K562 (cell line): ENCODE results near the gene RAP1A. TPM values are rescaled to one million over a fixed set of nuclear protein-coding genes. Genes with fewer than 3 reads are reported as not detected.
A peak's percentile ranks its signal among the peaks of the same experiment; 100 is the strongest.

Experiments
- DIDO1 ChIP-seq: fragments of 450-650 bp; IDR thresholded peaks from 2 replicates; pipeline ENCODE4 v1.6.1; 2016; ENCODE audit warnings: low read depth, missing biosample characterization, missing genetic modification characterization
- E2F3 ChIP-seq: fragments of 250-450 bp; sonication (Bioruptor Pico); IDR thresholded peaks from 2 replicates; pipeline ENCODE4 v1.4.0; 2020; ENCODE audit warnings: mild to moderate bottlenecking
- ERF ChIP-seq: fragments of 450-650 bp; formaldehyde crosslinking; IDR thresholded peaks from 2 replicates; pipeline ENCODE4 v1.4.0; 2020; ENCODE audit warnings: mild to moderate bottlenecking, mixed read lengths
- L3MBTL2 ChIP-seq: fragments of 450-650 bp; IDR thresholded peaks from 2 replicates; pipeline ENCODE4 v1.6.1; 2016; ENCODE audit warnings: mild to moderate bottlenecking, moderate library complexity
- MAZ ChIP-seq, 2 experiments: fragments of 450-650 bp in 1 of 2; sonication (generic) in 1 of 2; formaldehyde crosslinking; IDR thresholded peaks in 1 of 2; conservative IDR thresholded peaks in 1 of 2; 2 replicates each; pipeline versions ENCODE4 v1.4.0 to v1.5.0; 2020; ENCODE audit warnings: mild to moderate bottlenecking in 1 of 2, missing genetic modification reagents in 1 of 2
- RAD21 ChIP-seq, 2 experiments: fragments of 250-450 bp in 1 of 2; fragments of 450-650 bp in 1 of 2; sonication (Bioruptor Pico) in 1 of 2; formaldehyde crosslinking in 1 of 2; IDR thresholded peaks in 1 of 2; conservative IDR thresholded peaks in 1 of 2; 2 replicates each; pipeline versions ENCODE4 v1.4.0 to v1.8.0; 2020 to 2022; ENCODE audit warnings: mild to moderate bottlenecking in 2 of 2, moderate library complexity in 1 of 2
- polyA plus RNA-seq, 8 experiments: library from polyadenylated mRNA; depleted of rRNA in 4 of 8; stranded (reverse) in 5 of 8; unstranded in 3 of 8; fragments of >200 nt; fragmentation: Nextera tagmentation in 2 of 8; fragmentation: Illumina TruSeq in 1 of 8; extraction: Ambion mirVana in 2 of 8; extraction: Trizol in 1 of 8; gene quantifications; 2 replicates each; pipeline versions ENCODE4 v1.2.1 to v1.2.3, GENCODE V29; 2011 to 2014; ENCODE audit warnings: inconsistent platforms in 1 of 8, missing spikeins in 1 of 8
- total RNA-seq, 7 experiments: library from RNA; depleted of rRNA in 6 of 7; stranded (reverse); fragments of >200 nt in 6 of 7; fragmentation: Illumina TruSeq in 2 of 7; extraction: Trizol in 2 of 7; gene quantifications; 2 replicates each; pipeline versions ENCODE4 v1.2.1 to v1.2.3, GENCODE V29; 2011 to 2021; ENCODE audit warnings: low replicate concordance in 1 of 7
- TF ChIP-seq, protein P1 (sequence below): fragments of 450-650 bp; formaldehyde crosslinking; IDR thresholded peaks from 2 replicates; pipeline ENCODE4 v1.4.0; 2022; ENCODE audit warnings: missing genetic modification characterization
- TF ChIP-seq, protein P2 (sequence below): fragments of 450-650 bp; formaldehyde crosslinking; conservative IDR thresholded peaks from 2 replicates; pipeline ENCODE4 v1.4.0; 2022; ENCODE audit warnings: mild to moderate bottlenecking, missing genetic modification characterization
- TF ChIP-seq, protein P3 (sequence below): fragments of 450-650 bp; IDR thresholded peaks from 2 replicates; pipeline ENCODE4 v1.6.1; 2014; ENCODE audit warnings: low read depth, mild to moderate bottlenecking, moderate library complexity, borderline replicate concordance

The RAP1A gene
- total and polyA plus RNA-seq, 9 of the 15 experiments (the other 6 are each of a cell fraction or from before 2014, with no cell fraction given), result 13.4 to 86.2 (median 32.5) TPM

DNA sequence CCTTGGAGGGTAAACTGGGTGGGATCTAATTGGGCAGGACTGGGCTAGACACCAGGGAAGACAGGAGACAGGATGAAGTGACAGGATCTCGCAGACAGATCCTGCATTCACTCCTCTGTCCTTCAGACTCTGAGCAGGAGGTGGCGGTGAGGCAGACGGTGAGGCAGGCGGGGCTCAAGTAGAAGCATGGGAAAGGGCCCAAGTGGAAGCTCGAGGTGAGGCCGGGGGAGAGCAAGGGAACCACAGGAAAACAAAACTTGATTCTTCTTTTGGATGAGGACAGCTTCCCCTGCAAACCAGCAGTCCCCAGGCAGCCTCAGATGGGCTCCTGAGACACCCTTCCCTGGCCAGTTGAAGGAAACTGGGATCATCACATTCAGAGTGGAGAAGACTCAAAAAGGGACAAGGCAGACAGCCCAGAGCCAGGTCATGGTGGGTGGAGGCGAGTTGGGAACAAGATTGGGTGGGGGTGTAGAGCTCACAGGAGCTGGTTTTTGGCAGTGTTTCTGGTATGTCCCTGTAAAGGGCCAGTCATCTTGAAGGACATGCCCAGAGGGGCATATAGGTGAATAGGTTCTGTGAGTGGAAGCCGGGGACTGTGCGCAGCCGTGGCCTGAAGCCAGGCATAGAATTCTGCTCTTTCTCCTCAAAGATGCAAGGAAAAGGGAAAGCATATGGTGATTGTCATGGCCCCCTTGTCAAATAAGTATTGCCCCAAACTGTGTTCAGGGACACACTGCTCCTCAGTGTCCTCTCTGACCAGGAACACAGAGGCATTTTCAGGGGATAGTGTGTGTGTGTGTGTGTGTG, 101.6 kb downstream of the RAP1A start (continued):
- TF ChIP-seq, protein P1, sequence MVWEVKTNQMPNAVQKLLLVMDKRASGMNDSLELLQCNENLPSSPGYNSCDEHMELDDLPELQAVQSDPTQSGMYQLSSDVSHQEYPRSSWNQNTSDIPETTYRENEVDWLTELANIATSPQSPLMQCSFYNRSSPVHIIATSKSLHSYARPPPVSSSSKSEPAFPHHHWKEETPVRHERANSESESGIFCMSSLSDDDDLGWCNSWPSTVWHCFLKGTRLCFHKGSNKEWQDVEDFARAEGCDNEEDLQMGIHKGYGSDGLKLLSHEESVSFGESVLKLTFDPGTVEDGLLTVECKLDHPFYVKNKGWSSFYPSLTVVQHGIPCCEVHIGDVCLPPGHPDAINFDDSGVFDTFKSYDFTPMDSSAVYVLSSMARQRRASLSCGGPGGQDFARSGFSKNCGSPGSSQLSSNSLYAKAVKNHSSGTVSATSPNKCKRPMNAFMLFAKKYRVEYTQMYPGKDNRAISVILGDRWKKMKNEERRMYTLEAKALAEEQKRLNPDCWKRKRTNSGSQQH (CRISPR knock-in tag), result 0 out of 2 replicates have a peak, but pooled peaks have one; percentile 46
- TF ChIP-seq MAZ (CRISPR knock-in tag; conservative IDR thresholded peaks at IDR 0.05 in 1 of 2, IDR thresholded peaks at IDR 0.05 in 1 of 2) (peak in 1 of 2 experiments; percentile 34; a peak in 1 of 4 replicates), ERF (CRISPR knock-in tag) (peak; percentile 44; the same call in 1 of the 2 replicates), E2F3 (CRISPR knock-in tag) (peak; percentile 67; the same call in 1 of the 2 replicates), RAD21 (CRISPR knock-in tag; conservative IDR thresholded peaks at IDR 0.05 in 1 of 2, IDR thresholded peaks at IDR 0.05 in 1 of 2) (peak in 1 of 2 experiments; percentile 30; a peak in 2 of 4 replicates), L3MBTL2 (peak; percentile 80), DIDO1 (tag) (0 out of 2 replicates have a peak, but pooled peaks have one; percentile 31)
- TF ChIP-seq, protein P2, sequence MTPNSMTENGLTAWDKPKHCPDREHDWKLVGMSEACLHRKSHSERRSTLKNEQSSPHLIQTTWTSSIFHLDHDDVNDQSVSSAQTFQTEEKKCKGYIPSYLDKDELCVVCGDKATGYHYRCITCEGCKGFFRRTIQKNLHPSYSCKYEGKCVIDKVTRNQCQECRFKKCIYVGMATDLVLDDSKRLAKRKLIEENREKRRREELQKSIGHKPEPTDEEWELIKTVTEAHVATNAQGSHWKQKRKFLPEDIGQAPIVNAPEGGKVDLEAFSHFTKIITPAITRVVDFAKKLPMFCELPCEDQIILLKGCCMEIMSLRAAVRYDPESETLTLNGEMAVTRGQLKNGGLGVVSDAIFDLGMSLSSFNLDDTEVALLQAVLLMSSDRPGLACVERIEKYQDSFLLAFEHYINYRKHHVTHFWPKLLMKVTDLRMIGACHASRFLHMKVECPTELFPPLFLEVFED (CRISPR knock-in tag), result 0 out of 2 replicates have a peak, but pooled peaks have one; percentile 90
- TF ChIP-seq, protein P3, sequence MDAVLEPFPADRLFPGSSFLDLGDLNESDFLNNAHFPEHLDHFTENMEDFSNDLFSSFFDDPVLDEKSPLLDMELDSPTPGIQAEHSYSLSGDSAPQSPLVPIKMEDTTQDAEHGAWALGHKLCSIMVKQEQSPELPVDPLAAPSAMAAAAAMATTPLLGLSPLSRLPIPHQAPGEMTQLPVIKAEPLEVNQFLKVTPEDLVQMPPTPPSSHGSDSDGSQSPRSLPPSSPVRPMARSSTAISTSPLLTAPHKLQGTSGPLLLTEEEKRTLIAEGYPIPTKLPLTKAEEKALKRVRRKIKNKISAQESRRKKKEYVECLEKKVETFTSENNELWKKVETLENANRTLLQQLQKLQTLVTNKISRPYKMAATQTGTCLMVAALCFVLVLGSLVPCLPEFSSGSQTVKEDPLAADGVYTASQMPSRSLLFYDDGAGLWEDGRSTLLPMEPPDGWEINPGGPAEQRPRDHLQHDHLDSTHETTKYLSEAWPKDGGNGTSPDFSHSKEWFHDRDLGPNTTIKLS, result no peak
